Activated CD4-positive, alpha-beta T cell treated with anti-CD3 and anti-CD28 coated beads, Interleukin-2, amount 10 ng/mL, durations not matched to agents 7 days and 5 days (primary cell): ENCODE results near the gene SLC25A25. TPM values are rescaled to one million over a fixed set of nuclear protein-coding genes. Genes with fewer than 3 reads are reported as not detected.

Experiments used
- CTCF ChIA-PET: fragments of 350-600 bp; sonication (Branson Sonifier 250); formaldehyde crosslinking; loops from one replicate; lab custom pipeline; 2021; ENCODE audit warnings: antibody characterized with exemption; lab: Charles Lee
- POLR2A ChIA-PET: fragments of 350-600 bp; sonication (Branson Sonifier 250); formaldehyde crosslinking; loops from one replicate; lab custom pipeline; 2021; ENCODE audit warnings: antibody characterized with exemption; lab: Charles Lee
- DNase-seq: peaks from one replicate; pipeline ENCODE4 v3.0.0-alpha.2; 2020
- H3K27ac Mint-ChIP-seq: one replicate; pipeline ENCODE4 v1.8.0; 2021; ENCODE audit warnings: mild to moderate bottlenecking, moderate library complexity, mixed read lengths
- H3K27me3 Mint-ChIP-seq: one replicate; pipeline ENCODE4 v1.8.0; 2021; ENCODE audit warnings: mixed read lengths
- H3K36me3 Mint-ChIP-seq: one replicate; pipeline ENCODE4 v1.8.0; 2021; ENCODE audit warnings: low read depth, mixed read lengths
- H3K4me1 Mint-ChIP-seq: one replicate; pipeline ENCODE4 v1.8.0; 2021; ENCODE audit warnings: mixed read lengths
- H3K4me3 Mint-ChIP-seq: one replicate; pipeline ENCODE4 v1.8.0; 2021; ENCODE audit warnings: mild to moderate bottlenecking, moderate library complexity, mixed read lengths
- H3K9me3 Mint-ChIP-seq: one replicate; pipeline ENCODE4 v1.8.0; 2021; ENCODE audit warnings: mixed read lengths
- total RNA-seq, 2 experiments: library from RNA; stranded (reverse); gene quantifications; one replicate each; pipeline ENCODE4 v1.2.3, GENCODE V29; 2021

The SLC25A25 gene
- total RNA-seq, 2 experiments from 2014 or later, result 14.6 to 18.4 TPM

DNA sequence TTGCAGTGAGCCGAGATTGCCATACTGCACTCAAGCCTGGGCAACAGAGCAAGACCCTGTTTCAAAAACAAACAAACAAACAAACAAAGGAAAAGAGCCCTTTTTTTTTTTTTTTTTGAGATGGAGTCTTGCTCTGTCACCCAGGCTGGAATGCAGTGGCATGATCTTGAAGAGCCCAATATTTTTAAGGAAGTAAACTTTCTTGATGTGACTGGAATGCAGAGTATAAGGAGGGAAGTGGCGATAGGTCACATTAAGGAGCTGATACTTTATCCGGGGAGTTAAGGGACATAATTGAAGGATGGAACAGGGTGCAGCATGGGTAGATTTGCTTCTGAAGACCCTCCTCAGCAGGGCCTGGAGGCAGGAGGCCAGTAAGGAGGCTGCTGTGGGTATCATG lies 13.9 kb upstream of the SLC25A25 start:
- Mint-ChIP-seq H3K36me3 (no peaks in the 10 kb centered on the region), H3K4me1 (no peaks in the 10 kb centered on the region), H3K9me3 (no peaks in the 10 kb centered on the region), H3K27me3 (peaks cover 3% of the 10 kb centered on the region), H3K27ac (no peak overlapping the region), H3K4me3 (no peak overlapping the region)
- POLR2A ChIA-PET, result no interaction called here
- no peak for DNase-seq
- CTCF ChIA-PET, result no interaction called here

DNA sequence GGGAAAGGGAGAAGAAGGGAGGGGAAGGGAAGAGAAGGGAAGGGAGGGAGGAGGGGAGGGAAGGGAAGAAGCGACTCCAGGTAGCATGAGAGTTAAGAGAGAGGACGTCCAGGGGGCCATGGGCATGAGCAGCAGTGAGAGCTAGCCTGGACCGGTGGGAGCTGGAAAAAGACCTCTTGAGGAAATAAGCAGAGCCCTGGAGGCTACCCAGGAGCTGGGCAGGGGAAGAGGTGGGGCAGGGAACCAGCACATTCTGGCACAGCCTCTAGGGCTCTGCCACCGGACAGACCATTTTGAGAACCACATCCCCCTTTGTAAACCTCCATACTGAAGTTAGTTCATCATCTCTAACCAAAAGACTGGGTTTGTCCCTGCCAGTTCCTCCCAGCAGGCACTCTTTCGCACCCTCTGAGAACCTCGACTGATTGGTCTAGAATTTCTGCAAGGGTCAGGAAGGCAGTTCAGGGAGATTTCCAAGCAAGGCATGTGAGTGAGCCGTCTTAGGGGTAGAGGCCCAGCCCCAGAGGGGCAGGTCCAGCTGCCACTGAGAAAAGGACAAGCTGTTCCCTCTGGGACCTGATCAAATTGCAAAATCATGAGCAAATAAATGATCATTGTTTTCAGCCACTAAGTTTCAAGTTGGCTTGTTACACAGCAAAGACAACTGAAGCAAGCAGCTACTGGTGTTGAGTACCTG lies 12.5 kb upstream of the SLC25A25 start:
- ChIA-PET CTCF (interaction anchor here (0.6 to 1.6 kb wide), 4 partner anchors 9 to 291 kb away, joined by 3 to 8 read pairs (median 4); partner anchors contain the start of gene SLC25A25), POLR2A (no interaction called here)
- Mint-ChIP-seq H3K36me3 (no peaks in the 10 kb centered on the region), H3K4me3 (no peak overlapping the region), H3K4me1 (no peaks in the 10 kb centered on the region), H3K27ac (no peak overlapping the region), H3K9me3 (no peaks in the 10 kb centered on the region), H3K27me3 (peaks cover 3% of the 10 kb centered on the region)
- no peak for DNase-seq

DNA sequence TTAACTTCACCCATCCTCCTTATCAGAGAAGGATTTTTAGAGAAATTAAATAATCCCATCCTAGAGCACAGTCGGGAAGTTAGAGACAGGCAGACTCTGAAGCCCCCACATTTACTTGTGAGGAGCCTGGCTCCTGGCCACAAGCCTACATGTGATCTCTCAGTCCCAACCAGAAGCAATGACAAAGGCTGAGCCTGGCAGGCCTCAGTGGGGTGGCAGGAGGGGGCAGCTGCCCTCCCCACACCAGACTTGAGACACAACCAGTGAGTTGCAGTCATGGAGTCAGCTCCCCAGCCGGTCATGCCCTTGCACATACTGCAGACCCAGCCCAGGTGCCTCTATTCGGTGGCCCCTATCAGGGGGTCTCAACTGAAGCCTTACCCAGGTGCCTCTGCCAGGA lies 11.9 kb upstream of the SLC25A25 start:
- ChIA-PET POLR2A (no interaction called here), CTCF (interaction anchor here (0.6 to 1.6 kb wide), 5 partner anchors 10 to 291 kb away, joined by 3 to 8 read pairs (median 4); partner anchors contain the start of gene SLC25A25)
- Mint-ChIP-seq H3K4me3 (no peak overlapping the region), H3K27me3 (peaks cover 3% of the 10 kb centered on the region), H3K36me3 (peaks cover under 1% of the 10 kb centered on the region), H3K27ac (no peak overlapping the region), H3K9me3 (no peaks in the 10 kb centered on the region), H3K4me1 (peaks cover 4% of the 10 kb centered on the region)
- DNase-seq, result no peak

DNA sequence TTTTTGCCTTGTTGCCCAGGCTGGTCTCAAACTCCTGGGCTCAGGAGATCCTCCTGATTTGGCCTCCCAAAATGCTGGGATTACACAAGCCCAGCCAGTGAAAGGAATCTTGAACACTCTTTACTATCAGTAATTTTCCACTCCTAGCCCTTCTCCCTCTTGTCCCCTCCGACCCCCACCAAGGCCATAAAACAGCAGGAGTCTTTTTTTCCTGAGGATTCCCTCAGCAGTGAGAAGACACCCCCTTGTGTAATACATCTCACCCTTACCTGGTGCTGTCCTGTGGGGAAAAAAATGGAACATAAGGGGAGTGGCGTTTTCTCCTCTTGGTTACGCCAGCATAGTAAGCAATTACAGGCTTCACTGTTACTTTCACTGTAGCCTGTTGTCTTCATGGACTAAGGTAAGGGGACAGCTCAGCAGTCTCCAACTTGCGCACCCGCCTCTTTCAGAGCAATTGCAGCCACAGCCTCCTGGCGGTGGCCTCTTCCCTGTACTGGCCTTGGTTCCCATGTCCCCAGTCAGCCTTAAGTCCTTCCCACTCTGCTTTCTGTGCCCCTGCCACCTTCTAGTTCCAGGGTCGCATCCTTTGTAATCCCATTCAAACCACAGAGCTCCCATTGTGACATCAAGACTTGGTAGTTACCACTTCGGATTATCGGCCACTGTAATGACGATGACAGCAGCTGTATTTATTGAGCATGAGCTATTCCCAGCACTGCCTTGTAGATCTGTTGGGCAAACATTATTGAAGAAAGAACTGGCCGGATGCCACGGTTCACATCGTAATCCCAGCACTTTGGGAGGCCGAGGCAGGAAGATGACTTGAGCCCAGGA lies 10.9 kb upstream of the SLC25A25 start:
- peaks cover 9% of the 10 kb centered on the region for H3K36me3 Mint-ChIP-seq
- H3K27me3 Mint-ChIP-seq, result peaks cover 3% of the 10 kb centered on the region
- no peak overlapping the region for H3K27ac Mint-ChIP-seq
- ChIA-PET POLR2A (no interaction called here), CTCF (interaction anchor here (0.7 to 2.3 kb wide), 5 partner anchors 9 to 31 kb away, joined by 3 to 8 read pairs (median 3); no protein-coding TSS in a partner anchor)
- H3K4me1 Mint-ChIP-seq, result peaks cover 14% of the 10 kb centered on the region
- DNase-seq, result no peak
- H3K9me3 Mint-ChIP-seq, result no peaks in the 10 kb centered on the region
- H3K4me3 Mint-ChIP-seq, result no peak overlapping the region

DNA sequence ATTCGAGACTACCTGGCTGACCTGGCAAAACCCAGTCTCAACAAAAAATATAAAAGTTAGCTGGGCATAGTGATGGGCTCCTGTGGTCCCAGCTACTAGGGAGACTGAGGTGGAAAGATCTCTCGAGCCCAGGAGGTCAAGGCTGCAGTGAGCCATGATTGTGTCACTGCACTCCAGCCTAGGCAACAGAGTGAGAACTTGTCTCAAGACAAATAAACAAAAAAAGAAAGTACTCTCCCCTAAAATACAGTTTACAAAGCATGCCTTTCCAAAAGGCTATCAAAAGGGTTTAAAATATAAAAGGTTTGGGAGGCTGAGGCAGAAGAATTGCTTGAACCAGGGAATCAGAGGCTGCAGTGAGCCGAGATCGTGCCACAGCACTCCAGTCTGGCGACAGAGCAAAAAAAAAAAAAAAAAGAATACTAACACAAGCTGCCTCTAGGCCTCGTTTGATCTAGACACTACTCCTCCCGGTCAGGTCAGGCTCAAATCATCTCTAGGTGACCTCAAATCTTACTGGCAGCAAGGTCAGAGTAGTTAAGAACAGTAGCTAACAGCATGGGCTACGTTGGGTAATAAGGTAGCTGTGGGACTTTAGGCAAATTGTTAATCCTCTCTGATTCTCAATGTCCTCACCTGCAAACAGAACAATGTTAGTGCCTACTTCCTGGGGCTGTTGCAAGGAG lies 10.2 kb upstream of the SLC25A25 start:
- POLR2A ChIA-PET, result no interaction called here

DNA sequence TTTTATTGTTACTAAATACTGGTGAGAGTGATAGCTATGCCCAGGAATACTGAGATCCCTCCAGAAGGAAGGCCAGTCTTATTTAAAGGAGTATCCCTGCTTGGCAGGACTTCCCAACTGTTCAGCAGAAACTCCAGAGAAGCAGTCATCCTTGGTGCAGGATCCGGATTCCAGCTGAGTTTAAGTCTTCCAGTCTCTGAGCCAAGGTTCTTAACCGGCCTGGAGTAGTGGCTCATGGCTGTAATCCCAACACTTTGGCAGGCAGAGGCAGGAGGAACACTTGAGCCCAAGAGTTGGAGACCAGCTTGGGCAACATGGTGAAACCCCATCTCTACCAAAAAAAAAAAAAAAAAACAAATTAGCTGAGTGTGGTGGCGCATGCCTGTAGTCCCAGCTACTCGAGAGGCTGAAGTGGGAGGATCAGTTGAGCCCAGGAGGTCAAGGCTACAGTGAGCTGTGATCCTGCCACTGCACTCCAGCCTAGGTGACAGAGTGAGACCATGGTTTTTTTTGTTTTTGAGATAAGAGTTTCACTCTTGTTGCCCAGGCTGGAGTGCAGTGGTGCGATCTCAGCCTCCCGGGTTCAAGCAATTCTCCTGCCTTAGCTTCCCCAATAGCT lies 8.6 kb upstream of the SLC25A25 start:
- H3K9me3 Mint-ChIP-seq, result no peaks in the 10 kb centered on the region
- ChIA-PET POLR2A (no interaction called here), CTCF (interaction anchor here (0.6 to 1.2 kb wide), 6 partner anchors 25 to 1224 kb away, joined by 3 to 5 read pairs (median 3); no protein-coding TSS in a partner anchor)
- H3K4me1 Mint-ChIP-seq, result peaks cover 35% of the 10 kb centered on the region
- no peak overlapping the region for H3K4me3 Mint-ChIP-seq
- H3K36me3 Mint-ChIP-seq, result peaks cover 27% of the 10 kb centered on the region
- no peak overlapping the region for H3K27ac Mint-ChIP-seq
- DNase-seq, result no peak
- peaks cover under 1% of the 10 kb centered on the region for H3K27me3 Mint-ChIP-seq

More for the DNA sequence above, 10.2 kb upstream of the SLC25A25 start:
- H3K9me3 Mint-ChIP-seq, result no peaks in the 10 kb centered on the region
- peaks cover 15% of the 10 kb centered on the region for H3K36me3 Mint-ChIP-seq
- H3K4me3 Mint-ChIP-seq, result no peak overlapping the region
- CTCF ChIA-PET, result interaction anchor here (0.6 to 2.3 kb wide), 6 partner anchors 9 to 27 kb away, joined by 3 to 8 read pairs (median 4); no protein-coding TSS in a partner anchor
- peaks cover 3% of the 10 kb centered on the region for H3K27me3 Mint-ChIP-seq
- H3K27ac Mint-ChIP-seq, result no peak overlapping the region
- DNase-seq, result no peak
- peaks cover 22% of the 10 kb centered on the region for H3K4me1 Mint-ChIP-seq

DNA sequence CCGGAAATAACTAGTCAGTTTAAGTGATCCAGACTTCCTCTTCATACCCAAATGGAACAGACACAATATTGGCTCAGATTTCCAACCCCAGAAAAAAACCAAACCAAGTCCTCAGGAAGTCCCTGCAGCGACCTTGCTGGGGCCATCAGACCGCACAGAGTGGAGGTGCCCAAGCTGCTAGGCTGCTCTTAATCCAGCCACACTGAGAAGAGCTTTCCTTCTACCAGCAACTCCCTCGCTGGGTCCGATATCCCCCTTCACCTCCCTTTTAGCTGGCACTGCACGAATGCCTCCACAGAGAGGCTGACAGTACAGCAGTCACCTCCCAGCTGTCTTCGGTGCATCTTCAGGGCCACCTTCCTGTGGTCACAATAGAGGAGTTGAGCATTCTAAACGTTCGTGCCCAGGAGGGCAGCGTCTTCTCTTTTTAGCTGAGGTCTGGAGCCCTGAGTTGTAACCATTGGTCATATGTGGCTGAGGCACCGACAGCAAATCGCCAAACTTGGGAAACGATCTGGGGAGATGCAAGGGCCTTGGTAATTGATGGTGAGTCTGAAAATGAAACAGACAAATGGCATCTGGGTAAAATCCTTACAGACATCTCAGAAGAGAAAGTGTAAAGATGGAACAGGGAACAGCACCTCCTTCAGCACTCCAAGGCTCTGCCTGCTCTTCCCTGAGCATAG lies 6.6 kb upstream of the SLC25A25 start:
- H3K27me3 Mint-ChIP-seq, result no peaks in the 10 kb centered on the region
- ChIA-PET CTCF (interaction anchor here (1.0 to 1.2 kb wide), 2 partner anchors 9 to 36 kb away, joined by 3 read pairs; no protein-coding TSS in a partner anchor), POLR2A (no interaction called here)
- no peak for DNase-seq
- H3K36me3 Mint-ChIP-seq, result peaks cover 34% of the 10 kb centered on the region
- peak overlapping the region; percentile 43 for H3K4me3 Mint-ChIP-seq
- peak overlapping the region; percentile 81 for H3K27ac Mint-ChIP-seq
- no peaks in the 10 kb centered on the region for H3K9me3 Mint-ChIP-seq
- H3K4me1 Mint-ChIP-seq, result peaks cover 52% of the 10 kb centered on the region

DNA sequence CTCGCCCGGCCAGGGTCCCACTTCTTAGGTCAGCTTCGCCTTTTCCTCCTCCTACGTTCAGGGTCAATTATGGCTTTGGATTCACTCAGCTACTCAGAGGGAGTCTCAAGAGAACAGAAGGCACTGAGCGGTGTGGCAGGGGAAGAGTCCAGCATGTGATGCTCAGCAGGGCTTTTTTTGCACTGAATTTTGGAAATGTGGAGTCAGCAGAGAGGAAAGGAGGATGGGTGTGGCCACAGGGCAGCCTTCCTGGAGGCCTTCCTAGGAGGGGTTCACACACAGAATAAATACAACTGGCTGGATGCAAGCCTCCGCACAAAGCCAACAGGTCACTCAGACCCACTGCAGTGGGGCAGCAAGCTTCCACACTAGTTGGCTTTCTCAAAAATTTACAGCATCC lies 5.8 kb upstream of the SLC25A25 start:
- Mint-ChIP-seq H3K4me1 (peaks cover 52% of the 10 kb centered on the region), H3K27ac (peak overlapping the region; percentile 81), H3K4me3 (no peak overlapping the region), H3K27me3 (no peaks in the 10 kb centered on the region), H3K36me3 (peaks cover 34% of the 10 kb centered on the region), H3K9me3 (no peaks in the 10 kb centered on the region)
- ChIA-PET CTCF (interaction anchor here (1.2 to 1.3 kb wide), 2 partner anchors 36 to 56 kb away, joined by 3 read pairs; no protein-coding TSS in a partner anchor), POLR2A (no interaction called here)
- no peak for DNase-seq

DNA sequence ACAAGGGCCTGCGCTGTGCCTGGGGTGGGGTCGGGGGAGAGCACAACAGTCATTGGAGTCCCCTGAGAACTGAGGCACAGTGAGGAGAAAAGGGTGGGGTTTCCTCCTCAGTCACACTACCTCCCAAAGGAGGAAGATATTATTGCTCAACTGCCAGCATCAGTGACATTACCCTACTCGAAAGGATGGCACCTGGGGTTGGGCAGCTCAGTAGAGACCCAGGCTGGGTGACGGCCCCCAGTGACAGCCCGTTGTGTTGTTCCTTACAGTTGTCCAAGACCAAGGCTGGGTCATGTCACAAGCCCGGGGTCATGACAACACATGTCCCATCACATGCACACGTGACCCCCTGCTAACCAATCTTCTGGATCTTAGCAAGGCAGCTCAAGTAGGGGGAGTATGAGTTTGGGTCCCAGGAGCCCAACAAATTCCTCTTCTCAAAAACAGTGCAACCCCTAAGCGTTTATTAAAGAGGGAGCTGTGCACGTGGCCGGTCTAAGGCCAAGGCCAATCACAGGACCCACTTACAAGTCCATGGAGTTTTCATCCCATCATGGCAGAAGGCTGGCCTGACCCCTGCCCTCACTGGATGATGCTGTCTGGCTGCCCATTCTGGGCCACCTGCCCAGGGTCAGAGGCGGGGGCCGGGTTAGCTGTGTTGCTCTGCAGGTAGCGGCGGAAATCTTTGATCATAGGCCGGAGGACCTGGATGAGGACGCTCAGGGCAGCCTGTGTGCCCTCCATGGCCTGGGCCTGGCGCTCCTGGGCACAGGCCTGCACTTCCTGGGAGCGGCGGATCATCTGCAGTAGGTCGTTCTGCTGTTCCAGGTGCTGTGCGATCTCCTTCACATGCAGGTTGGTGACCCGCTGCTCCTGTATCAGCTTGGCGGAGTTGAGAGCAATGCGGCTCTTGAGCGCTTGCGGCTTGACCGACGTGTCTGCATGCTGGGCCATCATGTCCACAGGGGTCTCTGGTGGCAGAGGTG lies 4.9 kb upstream of the SLC25A25 start:
- Mint-ChIP-seq H3K4me3 (no peak overlapping the region), H3K36me3 (peaks cover 34% of the 10 kb centered on the region), H3K27me3 (no peaks in the 10 kb centered on the region), H3K27ac (peak overlapping the region; percentile 60), H3K9me3 (no peaks in the 10 kb centered on the region), H3K4me1 (peaks cover 52% of the 10 kb centered on the region)
- ChIA-PET POLR2A (no interaction called here), CTCF (interaction anchor here (0.6 to 1.3 kb wide), 3 partner anchors 28 to 75 kb away, joined by 3 to 4 read pairs (median 3); no protein-coding TSS in a partner anchor)
- DNase-seq, result no peak

DNA sequence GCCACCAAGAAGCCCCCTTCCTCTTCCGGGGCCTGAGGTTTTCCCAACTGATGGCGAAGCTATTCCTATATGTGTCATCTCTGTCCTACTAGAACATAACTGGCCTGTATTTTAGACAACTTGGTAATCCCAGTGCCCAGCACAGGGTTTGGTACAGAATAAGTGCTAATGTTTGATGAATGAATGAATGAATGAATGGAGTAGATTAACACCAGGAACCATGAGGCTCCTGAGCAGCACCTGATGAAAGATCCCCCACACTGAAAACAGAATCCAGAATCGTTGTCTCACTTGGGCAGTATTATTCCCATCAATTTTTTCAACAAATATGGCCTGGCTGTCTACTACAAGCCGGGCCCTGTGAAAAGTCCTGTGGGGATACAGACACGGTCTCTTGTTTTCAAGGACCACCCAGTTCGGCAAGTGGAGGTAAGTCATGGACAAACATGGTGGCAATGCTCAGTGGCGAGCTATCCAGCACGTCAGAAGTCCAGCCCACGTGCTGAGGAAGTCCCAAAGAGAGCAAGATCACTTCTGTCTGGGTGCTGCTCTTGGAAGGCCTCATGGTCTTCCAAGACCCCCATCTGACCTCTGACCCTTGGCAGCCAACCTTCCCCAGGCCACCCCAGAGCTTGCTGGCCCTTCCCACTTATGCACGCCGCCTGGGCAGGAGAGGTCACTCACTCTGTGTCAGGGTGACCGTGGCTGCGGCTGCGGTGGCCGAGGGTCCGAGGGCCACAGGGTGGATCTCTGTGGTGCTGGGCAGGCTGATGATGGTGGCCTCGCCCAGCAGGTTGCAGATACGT lies 1.9 kb upstream of the SLC25A25 start:
- CTCF ChIA-PET, result interaction anchor here (0.6 to 2.6 kb wide), 9 partner anchors 9 to 347 kb away, joined by 3 to 7 read pairs (median 3); no protein-coding TSS in a partner anchor
- POLR2A ChIA-PET, result no interaction called here
- Mint-ChIP-seq H3K4me1 (peaks cover 63% of the 10 kb centered on the region), H3K4me3 (no peak overlapping the region), H3K9me3 (no peaks in the 10 kb centered on the region), H3K27ac (peak overlapping the region; percentile 78), H3K27me3 (no peaks in the 10 kb centered on the region), H3K36me3 (peaks cover 43% of the 10 kb centered on the region)
- no peak for DNase-seq
